ENCODE measurements around the gene ZNF326. TPM values are rescaled to one million over a fixed set of nuclear protein-coding genes. Genes with fewer than 3 reads are reported as not detected.

Gene ZNF326
- total RNA-seq, 4 donors from 2014 or later, result 19.9 to 32.8 (median 24.0) TPM

- TF ChIP-seq CTCF (IDR thresholded peaks at IDR 0.05; ENCODE audit: low read depth), result no peak
These were observed 49.4 kb downstream of the ZNF326 start for GRCh38 chr1:90044346-90044745.

GRCh38 chr1:90045853-90046563 lies 51.1 kb downstream of the ZNF326 start:
- no peak for TF ChIP-seq CTCF (IDR thresholded peaks at IDR 0.05; ENCODE audit: low read depth)

- no peak for TF ChIP-seq CTCF (IDR thresholded peaks at IDR 0.05; ENCODE audit: low read depth)
These were observed 51.7 kb downstream of the ZNF326 start for GRCh38 chr1:90046635-90047034.

GRCh38 chr1:90048043-90048442 lies 53.1 kb downstream of the ZNF326 start:
- no peak for TF ChIP-seq CTCF (IDR thresholded peaks at IDR 0.05; ENCODE audit: low read depth)

GRCh38 chr1:90067194-90067931 lies 72.5 kb downstream of the ZNF326 start:
- TF ChIP-seq CTCF (IDR thresholded peaks at IDR 0.05; ENCODE audit: low read depth), result no peak

- no peak for TF ChIP-seq CTCF (IDR thresholded peaks at IDR 0.05; ENCODE audit: low read depth)
These were observed 73.8 kb downstream of the ZNF326 start for GRCh38 chr1:90068611-90069280.

- no peak for TF ChIP-seq CTCF (IDR thresholded peaks at IDR 0.05; ENCODE audit: low read depth)
These were observed 79.2 kb downstream of the ZNF326 start for GRCh38 chr1:90074137-90074536.
